ENCODE results near the gene CECR2.
A peak's percentile ranks its signal among the peaks of the same experiment; 100 is the strongest.

The CECR2 gene

GRCh38 chr22:17566776-17567175 is 197.5 kb downstream of the CECR2 start:
- Histone ChIP-seq H3K27me3 (ENCODE audit: insufficient read depth, poor library complexity, severe bottlenecking) (no peaks in the 10 kb centered on the region), H3K27ac (ENCODE audit: poor library complexity, severe bottlenecking) (no peak overlapping the region), H3K4me3 (ENCODE audit: severe bottlenecking) (no peak overlapping the region), H3K4me1 (ENCODE audit: insufficient read depth, poor library complexity, severe bottlenecking) (peaks cover 20% of the 10 kb centered on the region), H3K36me3 (ENCODE audit: low read depth) (no peaks in the 10 kb centered on the region), H3K9me3 (ENCODE audit: severe bottlenecking) (no peaks in the 10 kb centered on the region)
- ATAC-seq (ENCODE audit: low read depth): no peak
- no peak for TF ChIP-seq CTCF (IDR thresholded peaks at IDR 0.05; ENCODE audit: poor library complexity, severe bottlenecking)
- DNase-seq (ENCODE audit: low spot score): no peak

- Histone ChIP-seq H3K4me3 (ENCODE audit: severe bottlenecking) (no peak overlapping the region), H3K36me3 (ENCODE audit: low read depth) (no peaks in the 10 kb centered on the region), H3K27ac (ENCODE audit: poor library complexity, severe bottlenecking) (no peak overlapping the region), H3K4me1 (ENCODE audit: insufficient read depth, poor library complexity, severe bottlenecking) (peaks cover 20% of the 10 kb centered on the region), H3K27me3 (ENCODE audit: insufficient read depth, poor library complexity, severe bottlenecking) (no peaks in the 10 kb centered on the region), H3K9me3 (ENCODE audit: severe bottlenecking) (no peaks in the 10 kb centered on the region)
- ATAC-seq (ENCODE audit: low read depth) (no peak), DNase-seq (ENCODE audit: low spot score) (no peak)
- no peak for TF ChIP-seq CTCF (IDR thresholded peaks at IDR 0.05; ENCODE audit: poor library complexity, severe bottlenecking)
Measured at GRCh38 chr22:17569971-17570511, 200.8 kb downstream of the CECR2 start.

- ATAC-seq (ENCODE audit: low read depth) (peak; percentile 68), DNase-seq (ENCODE audit: low spot score) (no peak)
- Histone ChIP-seq H3K36me3 (ENCODE audit: low read depth) (no peaks in the 10 kb centered on the region), H3K27ac (ENCODE audit: poor library complexity, severe bottlenecking) (peak overlapping the region; percentile 27), H3K27me3 (ENCODE audit: insufficient read depth, poor library complexity, severe bottlenecking) (no peaks in the 10 kb centered on the region), H3K4me3 (ENCODE audit: severe bottlenecking) (no peak overlapping the region), H3K9me3 (ENCODE audit: severe bottlenecking) (no peaks in the 10 kb centered on the region), H3K4me1 (ENCODE audit: insufficient read depth, poor library complexity, severe bottlenecking) (peaks cover 25% of the 10 kb centered on the region)
- TF ChIP-seq CTCF (IDR thresholded peaks at IDR 0.05; ENCODE audit: poor library complexity, severe bottlenecking): no peak
Measured at GRCh38 chr22:17570851-17571631, 201.8 kb downstream of the CECR2 start.

DNA sequence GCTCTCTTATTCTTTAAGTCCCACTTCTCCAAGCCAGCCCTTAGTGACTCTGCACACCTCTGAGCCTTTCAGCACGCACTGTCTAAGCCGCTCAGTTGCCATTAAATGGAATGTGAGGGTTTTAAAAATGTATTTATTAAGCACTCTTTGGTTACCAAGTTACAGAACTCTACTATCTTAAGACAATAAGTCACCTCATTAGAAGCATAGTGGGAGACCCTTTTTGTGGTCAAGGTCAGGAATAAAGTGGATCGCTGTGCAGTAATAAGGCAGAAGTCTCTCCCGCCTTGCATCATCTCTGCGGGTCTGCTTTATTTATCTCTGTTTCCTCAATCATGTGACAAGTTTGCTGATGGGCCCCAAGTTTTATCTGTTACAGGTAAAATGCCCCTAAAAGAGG is 205.9 kb downstream of the CECR2 start:
- Histone ChIP-seq H3K36me3 (ENCODE audit: low read depth) (no peaks in the 10 kb centered on the region), H3K27ac (ENCODE audit: poor library complexity, severe bottlenecking) (peak overlapping the region; percentile 80), H3K4me3 (ENCODE audit: severe bottlenecking) (no peak overlapping the region), H3K27me3 (ENCODE audit: insufficient read depth, poor library complexity, severe bottlenecking) (no peaks in the 10 kb centered on the region), H3K4me1 (ENCODE audit: insufficient read depth, poor library complexity, severe bottlenecking) (peaks cover 25% of the 10 kb centered on the region), H3K9me3 (ENCODE audit: severe bottlenecking) (no peaks in the 10 kb centered on the region)
- TF ChIP-seq CTCF (IDR thresholded peaks at IDR 0.05; ENCODE audit: poor library complexity, severe bottlenecking): no peak
- no peak for ATAC-seq (ENCODE audit: low read depth)
- no peak for DNase-seq (ENCODE audit: low spot score)

- TF ChIP-seq CTCF (IDR thresholded peaks at IDR 0.05; ENCODE audit: poor library complexity, severe bottlenecking): no peak
- Histone ChIP-seq H3K36me3 (ENCODE audit: low read depth) (no peaks in the 10 kb centered on the region), H3K27me3 (ENCODE audit: insufficient read depth, poor library complexity, severe bottlenecking) (no peaks in the 10 kb centered on the region), H3K27ac (ENCODE audit: poor library complexity, severe bottlenecking) (peak overlapping the region; percentile 80), H3K4me3 (ENCODE audit: severe bottlenecking) (no peak overlapping the region), H3K9me3 (ENCODE audit: severe bottlenecking) (no peaks in the 10 kb centered on the region), H3K4me1 (ENCODE audit: insufficient read depth, poor library complexity, severe bottlenecking) (peaks cover 21% of the 10 kb centered on the region)
- DNase-seq (ENCODE audit: low spot score) (no peak), ATAC-seq (ENCODE audit: low read depth) (no peak)
Measured at GRCh38 chr22:17575681-17576080, 206.4 kb downstream of the CECR2 start.
